GM23248 (cell line): ENCODE results near the gene COQ8B.

ENCODE experiments used
- EZH2 ChIP-seq: fragments of 200-600 bp; sonication (generic); IDR thresholded peaks from 2 replicates; pipeline ENCODE4 v1.6.1; 2018; ENCODE audit warnings: antibody characterized with exemption, mild to moderate bottlenecking; ENCODE audit not compliant: insufficient read depth, poor library complexity, severe bottlenecking
- EZH2phosphoT487 ChIP-seq: fragments of 200-600 bp; sonication (generic); IDR thresholded peaks from 2 replicates; pipeline ENCODE4 v1.6.1; 2018; ENCODE audit warnings: antibody characterized with exemption, moderate library complexity, mild to moderate bottlenecking, low read depth; ENCODE audit not compliant: insufficient read depth

DNA sequence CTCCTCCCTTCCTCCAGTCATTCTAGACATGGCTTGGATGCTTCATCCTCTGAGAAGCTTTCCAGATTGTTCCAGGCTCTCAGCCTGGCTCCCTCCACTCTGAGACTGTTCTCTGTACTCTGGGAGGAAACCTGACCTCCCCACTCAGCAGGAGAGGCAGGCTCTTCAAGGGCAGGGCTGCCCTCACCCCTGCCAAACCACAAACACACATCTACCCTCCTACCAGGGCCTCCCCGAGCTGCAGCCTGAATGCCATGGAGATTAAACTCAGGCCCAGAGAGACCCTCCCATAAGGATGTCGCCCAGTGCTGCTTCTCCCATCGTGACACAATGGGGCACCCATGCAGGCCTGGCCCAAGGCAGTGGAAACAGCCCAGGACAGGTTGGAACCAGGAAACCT is 42.4 kb downstream of the COQ8B start:
- TF ChIP-seq EZH2phosphoT487 = no peak
- TF ChIP-seq EZH2 = no peak
